Measurements from ENCODE around the gene NDFIP2.
A peak's percentile ranks its signal among the peaks of the same experiment; 100 is the strongest.

NDFIP2 gene, protein sequence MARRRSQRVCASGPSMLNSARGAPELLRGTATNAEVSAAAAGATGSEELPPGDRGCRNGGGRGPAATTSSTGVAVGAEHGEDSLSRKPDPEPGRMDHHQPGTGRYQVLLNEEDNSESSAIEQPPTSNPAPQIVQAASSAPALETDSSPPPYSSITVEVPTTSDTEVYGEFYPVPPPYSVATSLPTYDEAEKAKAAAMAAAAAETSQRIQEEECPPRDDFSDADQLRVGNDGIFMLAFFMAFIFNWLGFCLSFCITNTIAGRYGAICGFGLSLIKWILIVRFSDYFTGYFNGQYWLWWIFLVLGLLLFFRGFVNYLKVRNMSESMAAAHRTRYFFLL

DNA sequence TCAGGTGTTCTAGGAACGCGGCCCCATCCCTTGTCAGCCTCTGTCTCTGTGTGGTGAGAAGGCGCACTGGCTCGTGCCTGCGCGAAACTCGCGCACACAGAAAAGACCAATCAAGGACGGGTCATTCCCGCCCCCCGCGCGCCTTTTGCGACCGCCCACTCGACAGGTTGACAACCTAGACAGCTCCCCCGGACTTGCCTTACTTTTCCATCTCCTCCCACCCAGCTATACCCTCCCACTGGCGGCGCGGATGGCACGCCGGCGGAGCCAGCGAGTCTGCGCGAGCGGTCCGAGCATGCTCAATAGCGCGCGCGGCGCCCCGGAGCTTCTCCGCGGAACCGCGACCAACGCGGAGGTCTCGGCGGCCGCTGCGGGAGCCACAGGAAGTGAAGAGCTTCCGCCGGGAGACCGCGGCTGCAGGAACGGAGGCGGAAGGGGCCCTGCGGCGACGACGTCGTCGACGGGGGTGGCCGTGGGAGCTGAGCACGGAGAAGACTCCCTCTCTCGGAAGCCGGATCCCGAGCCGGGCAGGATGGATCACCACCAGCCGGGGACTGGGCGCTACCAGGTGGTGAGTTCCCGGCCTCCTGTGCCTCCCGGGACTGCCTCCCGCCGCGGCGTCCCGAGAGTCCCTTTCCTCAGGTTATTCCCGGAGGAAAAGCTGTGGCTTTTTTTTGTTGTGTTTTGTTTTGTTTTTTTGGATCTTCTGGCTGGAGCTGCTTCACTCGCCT lies at the start of gene NDFIP2:
NDFIP2 (plus strand) TSS at position 202 of the 731 bp plus-strand sequence; CDS start at position 251, 49 bp downstream.
- peak; percentile 23 to 89 (median 76) for DNase-seq

DNA sequence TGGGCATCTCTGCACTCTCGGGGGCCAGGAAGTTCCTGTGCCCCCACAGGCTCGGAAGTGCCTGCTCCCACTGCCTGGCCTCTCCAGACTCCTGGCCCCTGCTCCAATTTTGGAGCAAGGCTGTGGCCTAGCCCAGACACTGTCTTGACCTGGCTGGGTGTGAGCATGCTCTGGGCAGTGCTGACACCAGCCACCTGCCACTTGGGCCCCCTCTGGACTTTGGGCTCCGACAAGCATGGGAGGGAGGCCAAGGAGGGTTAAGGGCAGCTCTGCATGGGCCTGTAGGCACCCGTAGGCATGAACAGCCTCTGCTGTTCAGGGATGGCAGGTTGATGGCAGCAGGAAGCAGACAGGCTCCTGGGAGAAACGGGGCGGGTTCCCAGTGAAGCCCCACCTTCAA lies 48.9 kb upstream of the NDFIP2 start:
- DNase-seq, result no peak

DNA sequence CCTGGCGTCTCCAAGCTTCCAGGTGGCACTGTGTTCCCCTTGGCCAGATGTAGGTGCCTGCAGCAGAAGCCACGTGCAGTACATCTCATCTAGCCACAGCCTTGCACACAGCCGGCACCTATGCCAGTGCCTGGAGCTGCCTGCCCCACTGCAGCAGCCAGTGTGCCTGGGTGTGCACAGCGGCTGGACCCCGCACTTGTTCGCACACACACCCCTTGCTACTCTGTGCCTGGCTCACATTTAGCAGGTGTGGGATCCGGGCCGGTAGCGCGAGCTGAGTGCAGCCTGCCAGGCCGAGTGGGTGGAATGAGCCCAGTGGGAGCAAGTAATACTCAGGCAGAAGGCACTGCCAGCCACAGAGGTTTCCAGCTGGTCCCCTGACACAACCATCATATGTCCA lies 48.0 kb upstream of the NDFIP2 start:
- no peak for DNase-seq

DNA sequence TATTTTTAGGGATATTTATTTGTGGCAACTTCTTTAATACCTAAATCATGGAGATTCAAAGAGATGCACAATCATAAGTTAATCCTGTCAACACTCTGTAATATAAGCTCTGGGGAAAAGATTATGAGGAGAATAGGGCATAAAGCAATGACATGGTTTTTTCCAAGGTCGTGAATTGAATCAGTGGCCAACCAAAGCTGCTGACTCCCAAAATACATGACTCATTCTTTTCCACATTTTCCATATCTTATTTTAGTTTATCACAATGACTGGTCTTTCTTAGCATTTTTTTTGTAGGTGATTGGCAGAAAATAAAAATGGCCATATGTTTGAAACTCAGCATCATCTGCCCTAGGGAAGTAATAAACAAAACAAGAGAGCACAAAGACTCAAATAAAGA lies 46.4 kb upstream of the NDFIP2 start:
- no peak for DNase-seq

DNA sequence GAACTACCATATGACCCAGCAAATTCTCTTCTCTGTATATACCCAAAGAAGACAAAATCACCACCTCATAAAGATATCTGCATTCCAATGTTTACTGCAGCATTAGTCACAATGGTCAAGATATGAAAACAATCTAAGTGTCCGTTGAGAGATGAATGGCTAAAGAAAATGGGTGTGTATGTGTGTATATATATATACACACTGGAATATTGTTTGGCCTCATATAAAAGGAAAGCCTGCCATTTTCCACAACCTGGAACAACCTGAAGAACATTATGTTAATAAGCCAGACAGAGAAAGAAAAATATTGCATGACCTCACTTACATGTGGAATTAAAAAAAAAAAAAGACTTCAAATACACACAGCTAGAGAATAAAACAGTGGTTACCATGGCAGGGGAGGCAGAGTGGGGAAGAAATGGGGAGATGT lies 45.4 kb upstream of the NDFIP2 start:
- DNase-seq, result no peak

DNA sequence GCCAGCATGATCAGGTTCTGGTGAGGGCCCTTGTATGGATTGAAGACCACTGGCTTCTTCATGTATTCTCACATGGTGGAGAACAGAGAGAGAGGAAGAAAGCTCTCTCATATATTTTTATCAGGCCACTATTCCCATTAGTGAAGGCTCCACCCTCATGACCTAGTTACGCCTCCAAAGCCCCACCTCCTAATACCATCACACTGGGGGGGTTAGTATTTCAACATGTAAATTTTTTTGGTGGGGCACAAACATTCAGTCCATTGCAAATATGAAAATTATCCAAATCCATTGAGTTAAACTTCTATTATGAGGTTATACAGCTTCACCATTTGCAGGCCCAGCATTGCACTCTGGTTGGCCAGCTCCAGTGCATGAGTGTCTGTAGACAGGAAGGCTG lies 41.7 kb upstream of the NDFIP2 start:
- DNase-seq, result no peak

DNA sequence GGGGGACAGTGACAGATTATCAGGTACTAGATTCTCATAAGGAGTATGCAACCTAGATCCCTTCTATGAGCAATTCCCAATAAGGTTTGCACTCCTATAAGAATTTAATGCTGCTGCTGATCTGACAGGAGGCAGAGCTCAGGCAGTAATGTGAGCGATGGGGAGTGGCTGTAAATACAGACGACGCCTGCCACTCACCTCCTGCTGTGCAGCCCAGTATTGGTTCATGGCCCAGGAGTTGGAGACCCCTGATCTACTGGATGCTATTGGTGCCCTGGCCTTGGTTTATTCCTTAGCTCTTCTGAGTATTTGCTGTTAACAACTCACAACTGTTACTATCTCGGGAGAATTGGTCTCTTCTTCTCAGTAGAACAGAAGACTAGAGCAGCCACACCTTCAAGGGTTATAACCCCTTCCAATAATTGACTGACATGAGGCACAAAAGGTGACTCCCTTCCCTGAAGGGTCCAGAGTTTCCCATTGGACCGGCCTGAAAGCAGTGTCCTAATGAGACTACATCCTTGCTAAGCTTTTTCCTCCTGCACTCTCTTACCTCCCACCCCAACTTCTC lies 39.9 kb upstream of the NDFIP2 start:
- DNase-seq, result no peak

DNA sequence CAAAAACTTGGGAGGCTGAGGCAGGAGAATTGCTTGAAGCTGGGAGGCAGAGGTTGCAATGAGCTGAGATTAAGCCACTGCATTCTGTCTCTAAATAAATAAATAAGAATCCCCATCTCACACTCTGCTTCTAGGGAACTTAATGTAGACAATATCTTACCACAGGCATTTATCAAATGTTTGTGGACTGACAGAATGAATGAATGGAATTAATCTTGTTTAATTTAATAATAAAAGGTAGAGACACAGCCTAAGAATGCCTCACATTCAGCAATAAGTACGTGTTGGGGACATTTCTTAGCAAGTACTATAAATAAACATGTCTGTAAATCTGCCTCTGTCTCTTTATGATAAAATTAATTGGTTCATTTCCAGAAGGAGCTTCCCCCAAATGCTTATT lies 38.7 kb upstream of the NDFIP2 start:
- no peak for DNase-seq

DNA sequence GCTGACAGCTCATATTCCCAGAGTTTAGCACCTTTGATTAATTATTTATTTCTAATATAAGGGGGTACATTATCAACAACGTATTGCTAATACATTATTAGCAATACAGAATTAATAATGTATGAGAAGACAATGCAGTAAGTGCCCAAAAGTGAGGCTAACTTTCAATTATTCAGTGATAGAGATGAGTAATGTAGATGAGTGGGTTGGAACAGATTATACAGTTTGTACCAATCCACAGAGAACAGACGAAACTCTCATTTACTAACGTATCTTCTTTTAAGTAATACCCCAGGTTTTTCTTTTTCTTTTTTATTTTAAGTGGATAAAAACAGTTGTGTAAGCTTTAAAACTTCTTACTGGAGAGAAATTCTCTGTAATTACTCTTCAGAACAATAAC lies 38.2 kb upstream of the NDFIP2 start:
- DNase-seq, result no peak

DNA sequence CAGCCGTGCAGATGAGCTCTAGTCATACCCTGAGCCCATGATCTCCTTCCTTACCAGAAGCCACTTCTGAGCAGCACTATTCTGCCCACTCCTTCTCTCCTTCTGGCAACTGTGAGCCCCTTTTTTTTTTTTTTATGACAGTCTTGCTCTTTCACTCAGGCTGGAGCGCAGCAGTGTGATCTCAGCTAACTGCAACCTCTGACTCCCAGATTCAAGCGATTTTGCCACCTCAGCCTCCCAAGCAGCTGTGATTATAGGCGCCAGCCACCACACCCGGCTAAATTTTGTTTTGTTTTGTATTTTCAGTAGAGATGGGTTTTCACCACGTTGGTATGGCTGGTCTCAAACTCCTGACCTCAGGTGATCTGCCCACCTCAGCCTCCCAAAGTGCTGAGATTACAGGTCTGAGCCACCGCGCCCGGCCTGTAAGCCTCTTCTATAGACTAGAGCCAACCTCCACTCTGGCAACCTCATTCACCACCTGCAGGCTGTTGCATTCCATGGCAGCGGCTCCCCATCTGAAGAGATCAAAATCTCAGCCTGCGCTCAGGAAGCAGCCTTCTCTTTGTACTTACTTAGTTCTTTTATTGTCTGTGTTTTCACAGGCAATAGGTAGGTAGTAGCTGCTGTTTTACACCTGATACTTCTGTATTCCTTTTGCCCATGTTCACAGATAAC lies 34.8 kb upstream of the NDFIP2 start:
- peak in 1 of 56 donors; percentile 1 for DNase-seq

DNA sequence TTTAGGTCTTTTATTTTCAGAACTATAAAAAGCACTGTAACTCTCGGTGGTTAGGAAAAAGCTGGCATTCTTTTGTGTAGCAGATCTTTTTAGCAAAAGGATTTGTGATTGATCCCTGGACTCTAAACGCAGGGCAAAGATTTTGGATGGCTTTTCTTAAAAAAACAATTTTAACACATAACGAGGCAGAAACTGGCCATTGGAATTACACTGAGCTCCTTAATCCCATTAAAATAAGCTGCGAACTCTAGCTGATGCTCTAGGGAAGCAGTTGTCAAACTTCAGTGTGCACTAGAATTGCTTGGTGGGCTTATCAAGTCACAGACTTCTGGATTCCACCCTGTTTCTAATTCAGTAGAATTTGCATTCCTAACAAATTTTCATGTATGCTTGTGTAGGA lies 33.8 kb upstream of the NDFIP2 start:
- no peak for DNase-seq

DNA sequence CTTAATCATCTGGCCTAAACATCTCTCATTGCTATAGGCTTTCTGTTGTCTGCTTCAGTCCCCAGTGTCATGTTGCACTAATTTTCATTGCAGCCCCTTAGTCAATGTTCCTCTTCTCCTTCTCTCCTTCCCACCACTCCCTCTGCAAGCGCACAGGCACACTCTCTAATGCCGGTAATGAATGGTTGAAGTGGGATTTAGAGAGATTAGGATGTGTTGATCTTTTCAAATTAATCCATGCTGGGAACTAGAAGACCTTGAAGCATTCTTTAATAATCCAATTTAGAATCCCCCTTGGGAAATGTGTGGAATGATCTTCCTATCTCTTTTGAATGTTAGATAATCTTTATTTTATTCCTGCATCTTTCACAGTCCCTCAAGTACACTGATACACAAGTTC lies 33.2 kb upstream of the NDFIP2 start:
- no peak for DNase-seq

DNA sequence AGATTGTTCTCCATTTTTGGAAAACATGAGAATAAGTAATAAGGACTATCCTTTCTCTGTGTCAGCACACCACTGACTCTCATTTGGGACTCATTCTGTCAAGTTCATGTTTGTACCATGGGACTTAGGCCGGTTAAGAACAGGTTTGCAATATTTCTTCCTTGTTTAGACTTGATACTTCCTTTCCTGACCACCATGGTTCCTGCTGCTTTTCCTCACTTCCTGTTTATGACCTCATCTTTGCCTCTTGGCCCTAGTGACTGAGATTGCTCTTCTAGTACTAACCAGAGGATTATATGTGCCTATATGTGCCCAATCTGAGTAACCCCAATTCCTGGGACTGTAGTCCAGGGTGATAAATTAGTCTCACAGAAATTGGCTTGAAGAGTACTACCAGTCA lies 32.5 kb upstream of the NDFIP2 start:
- no peak for DNase-seq

DNA sequence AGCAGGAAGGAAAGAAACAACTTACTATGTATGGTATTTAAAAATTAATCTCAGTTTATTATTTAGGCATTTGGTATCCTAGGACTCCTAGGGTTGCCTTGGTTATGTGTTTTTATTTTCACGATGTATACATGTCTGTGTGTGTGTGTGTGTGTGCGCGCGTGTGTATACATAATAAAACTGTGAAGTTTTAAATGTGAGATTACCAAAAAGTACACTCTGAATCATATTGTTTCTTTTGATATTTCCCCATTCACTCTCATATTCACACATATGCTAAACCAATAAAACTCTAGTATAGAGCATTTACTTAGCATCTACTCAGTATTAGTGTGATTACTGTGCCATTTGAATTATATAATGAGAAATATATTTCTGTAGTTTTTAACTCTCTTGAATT lies 30.8 kb upstream of the NDFIP2 start:
- DNase-seq, result no peak

DNA sequence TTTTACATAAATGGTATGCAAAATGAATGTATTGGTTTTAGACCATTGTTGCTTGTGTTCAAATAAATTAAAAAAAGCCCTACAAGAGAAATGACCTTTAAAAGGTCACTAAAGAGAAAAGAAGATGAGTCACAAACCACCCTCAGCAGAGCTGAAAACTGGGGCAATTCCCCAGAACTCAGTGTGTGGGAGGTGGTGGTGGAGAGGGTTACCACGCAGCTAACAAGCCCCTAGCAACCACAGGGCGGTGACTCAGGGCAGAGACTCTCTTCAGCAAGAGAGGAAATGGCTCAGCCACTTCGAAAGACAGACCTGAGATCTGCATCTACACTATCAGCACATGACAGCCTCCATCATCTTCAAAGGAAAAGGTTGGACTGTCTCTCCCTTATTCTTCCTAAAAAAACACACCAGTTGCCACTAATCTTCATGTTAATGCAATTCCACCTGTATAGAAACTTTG lies 29.4 kb upstream of the NDFIP2 start:
- DNase-seq, result peak in 3 of 56 donors; percentile 2 to 8 (median 4)

DNA sequence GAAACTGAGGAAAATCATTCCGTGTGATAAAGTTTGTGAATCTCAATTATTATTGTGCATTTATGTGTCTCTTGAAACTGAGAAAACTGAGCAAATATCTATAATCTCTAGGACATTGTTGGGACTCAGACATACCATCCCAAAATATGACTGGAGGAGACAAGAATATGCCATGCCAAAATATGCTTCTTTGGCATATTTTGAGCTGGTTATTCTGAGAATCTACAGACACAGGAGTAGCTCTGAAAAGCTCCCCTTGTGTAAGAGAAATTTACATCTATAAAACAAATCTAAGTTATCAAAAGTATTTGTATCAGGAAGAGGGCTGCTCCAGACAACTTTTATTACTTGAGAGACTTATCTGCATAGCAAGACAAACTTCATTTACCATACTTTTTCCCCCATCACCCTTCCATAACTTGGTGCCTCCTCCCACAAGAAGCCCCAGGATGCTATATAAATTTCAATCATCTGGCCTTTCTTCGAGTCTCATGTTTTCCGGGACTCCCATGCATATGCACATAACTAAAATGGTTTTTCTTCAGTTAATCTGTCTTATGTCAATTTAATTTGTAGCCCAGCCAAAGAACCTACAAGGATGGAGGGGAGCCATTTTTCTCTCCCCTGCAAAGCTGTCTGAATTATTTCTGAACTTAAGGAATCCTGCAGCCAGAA lies 28.6 kb upstream of the NDFIP2 start:
- DNase-seq, result no peak

DNA sequence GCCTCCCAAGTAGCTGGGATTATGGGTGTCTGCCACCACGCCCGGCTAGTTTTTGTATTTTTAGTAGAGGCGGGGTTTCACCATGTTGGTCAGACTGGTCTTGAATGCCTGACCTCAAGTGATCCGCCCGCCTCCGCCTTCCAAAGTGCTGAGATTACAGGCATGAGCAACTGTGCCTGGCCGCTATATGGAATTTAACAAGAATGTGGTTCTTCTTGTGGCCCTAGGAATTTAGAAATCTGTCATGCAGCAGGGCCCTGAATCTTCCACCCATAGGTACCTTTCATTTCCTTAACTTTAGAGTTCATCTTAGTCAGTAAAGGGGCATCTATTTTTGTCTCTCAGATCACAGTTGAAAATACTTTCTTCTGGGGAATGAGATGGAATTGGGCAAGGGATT lies 25.6 kb upstream of the NDFIP2 start:
- no peak for DNase-seq

DNA sequence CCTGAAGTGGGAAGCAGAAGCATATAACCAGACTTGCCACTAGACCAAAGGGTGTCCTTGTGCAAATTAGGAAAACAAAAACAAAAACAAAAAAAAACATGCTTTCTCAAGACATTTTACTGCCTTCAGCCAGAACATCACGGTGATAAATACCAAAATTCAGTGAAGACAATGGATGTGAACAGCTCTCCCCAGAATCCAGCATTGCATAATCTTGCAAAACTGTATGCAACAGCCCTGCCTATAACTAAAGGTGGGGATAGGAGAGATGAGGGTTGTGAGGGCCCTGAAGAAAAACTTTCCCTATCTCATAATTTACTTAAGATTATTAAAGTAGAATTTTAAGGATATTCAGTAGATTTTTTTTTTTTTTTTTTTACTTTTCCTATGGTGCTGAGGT lies 24.9 kb upstream of the NDFIP2 start:
- no peak for DNase-seq

DNA sequence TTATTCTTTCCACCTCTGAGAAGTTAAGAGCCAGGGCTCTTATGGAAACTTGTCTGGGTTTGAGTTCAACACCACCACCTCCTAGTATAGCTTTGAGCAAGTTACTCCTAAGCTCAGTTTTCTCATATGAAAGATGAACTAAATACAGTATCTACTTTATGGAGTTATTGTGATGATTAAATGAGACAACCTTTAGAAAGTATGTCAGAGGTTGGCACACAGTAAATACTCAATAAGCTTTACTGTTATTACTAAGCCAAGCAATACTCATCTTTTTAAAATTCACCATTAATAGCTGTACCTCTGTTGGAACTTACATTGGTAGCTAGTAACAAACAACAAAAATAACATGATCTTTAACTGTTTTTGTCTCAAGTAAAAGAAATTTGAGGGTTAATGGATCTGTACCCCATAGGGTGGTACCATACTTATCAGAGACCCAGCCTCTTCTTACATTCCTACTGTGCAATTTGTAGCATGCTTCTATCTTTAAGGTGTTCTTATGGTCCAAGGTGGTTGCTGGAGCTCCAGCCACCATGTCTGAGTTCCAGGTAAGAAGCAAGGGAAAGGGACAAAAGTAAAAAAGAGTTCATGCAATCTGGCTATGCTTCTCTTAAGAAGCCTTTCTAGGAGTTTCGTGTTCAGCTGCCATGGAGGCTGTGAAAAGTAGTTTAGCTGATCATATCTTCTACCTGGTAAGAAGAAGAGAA lies 24.1 kb upstream of the NDFIP2 start:
- DNase-seq, result no peak

DNA sequence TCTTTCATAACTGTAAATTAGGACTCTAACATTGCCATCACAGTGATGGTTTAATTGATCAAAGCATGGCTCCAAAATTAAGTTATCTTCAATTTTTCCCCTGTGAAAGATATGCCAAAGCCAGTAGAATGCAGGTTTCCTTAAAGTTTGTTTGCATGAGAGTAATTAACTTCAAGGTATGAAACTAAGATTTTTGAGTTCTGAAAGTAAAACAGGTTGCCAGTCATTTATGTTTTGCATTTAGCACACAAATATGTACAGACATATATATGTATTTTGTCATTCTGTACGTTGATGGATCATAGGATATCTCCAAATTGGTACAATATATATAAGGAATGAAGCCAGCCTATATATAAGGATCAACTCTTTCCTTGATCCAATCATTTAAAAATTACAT lies 23.6 kb upstream of the NDFIP2 start:
- no peak for DNase-seq

DNA sequence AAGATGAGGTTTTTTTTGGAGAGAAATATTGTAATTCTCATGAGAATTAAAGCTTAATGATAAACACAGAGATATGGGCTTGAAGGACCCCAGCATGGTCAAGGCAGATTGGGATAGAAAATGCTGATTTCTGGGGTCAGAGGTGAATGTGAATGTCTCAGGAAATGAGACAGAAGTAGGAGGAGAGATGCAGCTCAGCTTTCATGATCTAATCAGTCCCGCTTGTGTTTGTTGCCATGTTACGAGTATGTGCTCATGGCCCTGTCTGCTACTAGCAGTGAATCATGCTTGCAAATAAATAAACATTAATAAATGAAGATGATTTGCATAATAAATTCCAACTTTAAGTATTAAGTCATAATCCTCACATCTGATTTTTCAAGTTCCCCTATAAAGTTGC lies 23.0 kb upstream of the NDFIP2 start:
- no peak for DNase-seq
